Gastroesophageal sphincter (tissue), 3 donors: Measurements from ENCODE around the gene CDC25C.

Experiments used
- CTCF ChIP-seq, 4 experiments: fragments of 200-600 bp in 2 of 4; fragments of 450-650 bp in 2 of 4; sonication (generic) in 1 of 4; IDR thresholded peaks; one replicate each; pipeline ENCODE4 v1.5.1; 2017 to 2019; ENCODE audit warnings: antibody characterized with exemption in 4 of 4, mild to moderate bottlenecking in 2 of 4, moderate library complexity in 2 of 4
- EP300 ChIP-seq: sonication (generic); formaldehyde crosslinking; IDR thresholded peaks from one replicate; pipeline ENCODE4 v1.6.1; 2017; ENCODE audit warnings: antibody characterized with exemption, mild to moderate bottlenecking
- POLR2A ChIP-seq, 2 donors: fragments of 450-650 bp; IDR thresholded peaks; one replicate each; pipeline ENCODE4 v1.6.1; 2017; ENCODE audit warnings: antibody characterized with exemption in 2 of 2, mild to moderate bottlenecking in 2 of 2, moderate library complexity in 1 of 2
- POLR2AphosphoS5 ChIP-seq: sonication (generic); formaldehyde crosslinking; IDR thresholded peaks from one replicate; pipeline ENCODE4 v1.6.1; 2017; ENCODE audit warnings: antibody characterized with exemption

DNA sequence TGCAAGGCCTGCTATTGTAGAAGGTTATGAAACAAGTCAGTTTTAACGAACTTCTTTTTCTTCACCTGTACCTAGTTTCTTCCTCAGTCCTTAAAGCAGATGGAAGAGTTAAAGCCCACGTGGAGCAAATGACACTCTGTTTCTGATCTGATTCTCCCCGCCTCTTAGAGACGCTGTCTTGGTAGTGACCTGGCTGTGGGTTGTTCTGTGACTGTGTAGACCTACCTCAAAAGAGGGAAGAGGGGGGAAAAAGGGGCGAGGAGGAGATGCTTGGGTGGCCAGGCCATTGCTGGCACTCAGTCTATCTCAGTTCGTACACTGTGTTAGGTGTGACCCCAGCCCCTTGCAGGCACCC lies 57.8 kb downstream of the CDC25C start:
- TF ChIP-seq EP300 (no peak), POLR2A (IDR thresholded peaks at IDR 0.05) (no peak), CTCF (IDR thresholded peaks at IDR 0.05) (no peak), POLR2AphosphoS5 (no peak)
